Pancreas (tissue), 10 donors: ENCODE measurements around the gene HSD17B3. TPM values are rescaled to one million over a fixed set of nuclear protein-coding genes. Genes with fewer than 3 reads are reported as not detected.
"Not testable (repeated sequence)": the region's sequence is repeated elsewhere in the genome, so short reads cannot be mapped to it uniquely, and the experiment has no call there.

Experiments
- ATAC-seq, 4 donors: fragments of 200-7000 bp; cut with Tn5 transposase; one replicate each; pipeline versions ENCODE4 v1.8.0 to v1.9.1; 2020; ENCODE audit warnings: mild to moderate bottlenecking in 4 of 4, moderate library complexity in 4 of 4
- DNase-seq, 6 donors: peaks; one replicate each; pipeline ENCODE4 v3.0.0-alpha.2; 2020
- FAIRE-seq: peaks from 2 replicates; lab custom pipeline; 2012; peaks lifted over from hg19 to GRCh38; lab: Jason Lieb, UNC
- H3K27ac ChIP-seq, 4 donors: fragments of 200-600 bp; sonication (generic); 1 replicate in 3 of 4; 2 replicates in 1 of 4; pipeline versions ENCODE4 v1.5.0 to v1.8.0; 2020
- H3K27me3 ChIP-seq, 4 donors: fragments of 200-600 bp; one replicate each; pipeline ENCODE4 v1.8.0; 2021
- H3K36me3 ChIP-seq, 3 donors: fragments of 200-600 bp; sonication (generic) in 1 of 3; one replicate each; pipeline versions ENCODE4 v1.5.0 to v1.8.0; 2020 to 2021
- H3K4me1 ChIP-seq, 3 donors: fragments of 200-600 bp; one replicate each; pipeline ENCODE4 v1.8.0; 2021
- H3K4me3 ChIP-seq, 4 donors: fragments of 200-600 bp; sonication (generic) in 2 of 4; one replicate each; pipeline versions ENCODE4 v1.5.0 to v1.8.0; 2020 to 2021
- H3K9me3 ChIP-seq, 4 donors: fragments of 200-600 bp; one replicate each; pipeline ENCODE4 v1.8.0; 2021
- CTCF ChIP-seq, 4 donors: fragments of 200-600 bp; sonication (generic) in 3 of 4; IDR thresholded peaks; one replicate each; pipeline versions ENCODE4 v1.5.0 to v1.8.0; 2021; ENCODE audit warnings: antibody characterized with exemption in 4 of 4
- WGBS, 2 donors: extraction: QIAGEN DNeasy Blood & Tissue Kit; methylation state at CpG; one replicate each; pipeline ENCODE4 v1.1.7; 2013; 5-methylcytosine and 5-hydroxymethylcytosine counted together
- intact Hi-C, 3 donors: fragments of 100-400 bp; cut with DNase I; formaldehyde crosslinking; loops; one replicate each; pipeline versions ENCODE4 v1.11.1 to v1.14.2; 2022
- polyA plus RNA-seq, 2 donors: library from polyadenylated mRNA; stranded (reverse); fragments of 200-250 nt; gene quantifications; one replicate each; pipeline ENCODE4 v1.2.3, GENCODE V29; 2013
- total RNA-seq, 6 donors: library from RNA; stranded (reverse); fragmentation: NEBNext Ultra II Directional in 4 of 6; extraction: Animal tissue kit (Norgen Biotek cat#: 25700) in 4 of 6; gene quantifications; one replicate each; pipeline versions ENCODE4 v1.2.1 to v1.2.4, GENCODE V29; 2021 to 2023
- donor health status: healthy with polysubstance abuse.
- donor health status: DM: no; HTN: no; CAD: no; lungs with moderate emphysema.
- donor health status: DM: no; HTN: no; CAD: no.
- donor health status: control.
- donor health status: control.
- donor health status: Bipolar disorder and iron deficiency.
- donor health status: DM: yes; HTN: yes; CAD: no.
- donor health status: DM: no; HTN: no; CAD: no.
- donor health status: DM: no; HTN: no; CAD: no.
- donor health status: DM: yes; HTN: yes; CAD: no.

HSD17B3 gene
- total and polyA plus RNA-seq, 8 donors: 0.92 to 35.7 (median 1.7) TPM; not detected in 1

- WGBS, 2 donors: 92 to 95% methylated on average over 7 of the region's 7 CpGs
- H3K27me3 ChIP-seq: no peaks in the 10 kb centered on the region
Measured at GRCh38 chr9:96309850-96310249, 7.9 kb upstream of the HSD17B3 start.

GRCh38 chr9:96306958-96307357 is 5.0 kb upstream of the HSD17B3 start:
- H3K4me1 ChIP-seq, H3K36me3 ChIP-seq, FAIRE-seq, H3K27ac ChIP-seq, ATAC-seq, H3K27me3 ChIP-seq, intact Hi-C loops, H3K9me3 ChIP-seq, DNase-seq, H3K4me3 ChIP-seq: not testable (repeated sequence)
- 91 to 93% methylated on average over 6 of the region's 6 CpGs for WGBS, 2 donors

More at GRCh38 chr9:96309850-96310249, 7.9 kb upstream of the HSD17B3 start:
- Histone ChIP-seq H3K4me3 (no peak overlapping the region), H3K36me3 (no peaks in the 10 kb centered on the region), H3K4me1 (no peaks in the 10 kb centered on the region), H3K9me3 (no peaks in the 10 kb centered on the region), H3K27ac (no peak overlapping the region)
- intact Hi-C loops: loop anchor here (10.0 kb wide), 2 partner anchors 55 to 75 kb away; no protein-coding TSS in a partner anchor
- ATAC-seq (no peak), FAIRE-seq (no peak), DNase-seq (no peak)
- no peak for TF ChIP-seq CTCF (IDR thresholded peaks at IDR 0.05)

GRCh38 chr9:96305171-96305570 is 3.2 kb upstream of the HSD17B3 start:
- DNase-seq: no peak
- Histone ChIP-seq H3K9me3 (no peaks in the 10 kb centered on the region), H3K36me3 (no peaks in the 10 kb centered on the region), H3K27ac (no peak overlapping the region), H3K4me3 (no peak overlapping the region), H3K27me3 (no peaks in the 10 kb centered on the region), H3K4me1 (no peaks in the 10 kb centered on the region)
- FAIRE-seq: no peak
- no peak for ATAC-seq
- 61 to 80% methylated on average over 4 of the region's 4 CpGs for WGBS, 2 donors
- intact Hi-C loops: no loop called here
- TF ChIP-seq CTCF (IDR thresholded peaks at IDR 0.05): no peak

- no peaks in the 10 kb centered on the region for H3K9me3 ChIP-seq
- no peak overlapping the region for H3K4me3 ChIP-seq
- ATAC-seq: no peak
- DNase-seq: no peak
- H3K27me3 ChIP-seq: no peaks in the 10 kb centered on the region
- TF ChIP-seq CTCF (IDR thresholded peaks at IDR 0.05): no peak
- no peaks in the 10 kb centered on the region for H3K4me1 ChIP-seq
- intact Hi-C loops: no loop called here
- H3K27ac ChIP-seq: no peak overlapping the region
- no peak for FAIRE-seq
- no peaks in the 10 kb centered on the region for H3K36me3 ChIP-seq
Measured at GRCh38 chr9:96304230-96304629, 2.3 kb upstream of the HSD17B3 start.

GRCh38 chr9:96299823-96300222 is 2.2 kb downstream of the HSD17B3 start:
- 76 to 86% methylated on average over 4 of the region's 4 CpGs for WGBS, 2 donors
- Histone ChIP-seq H3K27me3 (no peaks in the 10 kb centered on the region), H3K36me3 (no peaks in the 10 kb centered on the region), H3K9me3 (no peaks in the 10 kb centered on the region), H3K27ac (no peak overlapping the region), H3K4me1 (no peaks in the 10 kb centered on the region), H3K4me3 (no peak overlapping the region)
- ATAC-seq (no peak), FAIRE-seq (no peak), DNase-seq (no peak)
- TF ChIP-seq CTCF (IDR thresholded peaks at IDR 0.05): no peak
- intact Hi-C loops: no loop called here
